HG03066 (cell line): ENCODE data around the gene RPA3.
"Not testable (repeated sequence)": the region's sequence is repeated elsewhere in the genome, so short reads cannot be mapped to it uniquely, and the experiment has no call there.

Experiments
- ATAC-seq: cut with Tn5 transposase; IDR thresholded peaks from one replicate; pipeline ENCODE4 v1.9.1; 2021; ENCODE audit warnings: low read depth; ENCODE audit not compliant: unreplicated experiment

RPA3 gene

DNA sequence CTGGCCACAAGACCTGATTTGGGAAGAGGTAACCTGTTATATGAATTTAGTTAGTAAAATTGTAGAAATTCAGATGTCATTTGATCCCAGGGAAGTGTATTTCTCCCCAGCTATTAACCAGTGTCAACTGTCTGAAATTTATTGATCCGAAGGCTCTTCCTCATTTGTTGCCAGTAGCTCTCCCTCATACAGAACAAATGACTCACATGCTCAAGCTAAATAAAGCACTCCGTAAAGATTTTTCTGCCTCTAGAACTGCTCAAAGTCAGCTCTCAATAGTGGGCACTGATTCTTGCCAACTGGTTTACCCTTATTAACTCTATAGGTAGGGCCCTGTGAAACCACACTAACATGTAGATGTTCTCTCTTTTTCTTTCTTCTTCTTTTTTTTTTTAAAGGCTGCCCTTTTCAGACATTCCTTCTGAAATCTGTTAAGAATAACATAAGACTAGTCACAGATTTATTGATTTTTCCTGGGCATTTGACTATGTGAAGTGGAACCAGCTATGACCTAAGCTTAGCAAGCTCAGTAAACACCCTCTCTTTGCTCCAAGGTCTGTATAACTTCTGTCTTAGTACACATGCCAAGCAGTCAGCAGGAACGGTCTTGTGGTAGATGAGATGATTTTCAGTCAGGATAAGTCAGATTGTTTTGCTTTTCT is 21.8 kb downstream of the RPA3 start:
- no peak for ATAC-seq

GRCh38 chr7:7695111-7695817 is 23.1 kb downstream of the RPA3 start:
- ATAC-seq: no peak

DNA sequence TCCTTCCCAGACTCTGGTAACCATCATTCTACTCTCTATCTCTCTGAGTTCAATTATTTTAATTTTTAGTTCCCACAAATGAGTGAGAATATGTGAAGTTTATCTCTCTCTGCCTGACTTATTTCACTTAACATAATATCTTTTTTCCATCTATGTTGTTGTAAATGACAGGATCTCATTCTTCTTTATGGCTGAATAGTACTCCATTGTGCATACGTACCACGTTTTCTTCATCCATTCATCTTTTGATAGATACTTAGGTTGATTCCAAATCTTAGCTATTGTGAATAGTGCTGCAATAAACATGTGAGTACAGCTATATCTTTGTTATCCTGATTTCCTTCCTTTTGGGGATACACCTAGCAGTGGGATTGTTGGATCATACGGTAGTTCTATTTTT is 23.9 kb downstream of the RPA3 start:
- no peak for ATAC-seq

DNA sequence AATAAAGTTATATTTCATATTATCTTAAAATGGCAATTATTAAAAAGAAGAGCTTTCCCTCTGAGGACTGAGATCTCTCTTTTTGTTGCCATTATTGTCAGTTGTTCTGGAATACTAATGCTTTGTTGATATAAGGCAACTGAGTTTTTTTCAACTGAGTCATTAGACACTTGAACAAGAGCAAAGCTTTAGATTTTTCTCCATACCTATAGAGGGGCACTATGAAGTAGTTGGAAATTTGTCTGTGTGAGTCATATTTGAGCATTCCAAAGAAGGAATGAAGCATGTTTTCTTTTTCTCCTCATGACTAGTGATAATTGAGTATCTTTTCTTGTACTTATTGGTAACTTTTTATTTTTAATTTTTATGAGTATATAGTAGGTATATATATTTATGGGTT is 24.5 kb downstream of the RPA3 start:
- ATAC-seq: no peak

GRCh38 chr7:7688956-7689355 is 29.5 kb downstream of the RPA3 start:
- ATAC-seq: no peak

DNA sequence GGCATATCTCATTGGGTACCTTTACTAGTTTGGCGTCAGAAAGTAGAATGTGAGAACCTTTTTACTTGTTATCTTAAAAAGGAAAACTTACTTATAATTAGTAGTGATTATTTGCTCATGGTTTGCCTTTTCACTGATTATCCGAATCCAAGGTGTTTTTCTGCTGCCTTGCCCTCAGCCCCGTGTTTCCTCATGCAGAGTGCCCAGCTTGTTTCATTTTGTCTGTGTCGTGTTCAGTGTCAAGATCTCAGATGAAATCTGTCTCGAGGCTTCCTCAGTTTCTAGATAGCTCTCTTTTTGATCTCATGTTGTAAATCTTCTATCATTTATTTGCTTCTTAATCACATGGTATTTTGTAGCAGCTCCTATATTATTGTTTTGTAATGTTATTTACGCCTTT is 30.1 kb downstream of the RPA3 start:
- ATAC-seq: no peak

DNA sequence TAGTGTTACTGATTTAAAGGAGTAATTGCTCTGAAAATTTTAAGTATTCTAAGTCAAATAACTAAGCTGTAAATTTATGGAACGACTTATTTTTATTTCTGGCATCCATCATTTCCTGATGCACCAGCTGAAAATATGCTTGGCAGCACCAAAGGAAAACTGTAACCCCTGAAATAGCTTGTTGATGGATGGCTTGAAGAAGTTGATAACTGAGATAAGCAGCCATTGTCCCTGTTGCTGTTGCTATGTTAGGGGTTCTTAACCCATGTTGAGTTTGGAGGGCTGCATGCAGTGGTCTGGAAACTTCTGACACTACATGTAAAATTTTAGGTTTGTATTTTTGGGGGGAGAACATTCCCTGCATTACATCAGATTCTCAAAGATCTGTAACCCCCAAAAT is 30.6 kb downstream of the RPA3 start:
- ATAC-seq: no peak

GRCh38 chr7:7686811-7687508 is 31.4 kb downstream of the RPA3 start:
- no peak for ATAC-seq

- no peak for ATAC-seq
Observed at GRCh38 chr7:7682861-7683260, 35.5 kb downstream of the RPA3 start.

GRCh38 chr7:7681936-7682329 is 36.5 kb downstream of the RPA3 start:
- ATAC-seq: no peak

DNA sequence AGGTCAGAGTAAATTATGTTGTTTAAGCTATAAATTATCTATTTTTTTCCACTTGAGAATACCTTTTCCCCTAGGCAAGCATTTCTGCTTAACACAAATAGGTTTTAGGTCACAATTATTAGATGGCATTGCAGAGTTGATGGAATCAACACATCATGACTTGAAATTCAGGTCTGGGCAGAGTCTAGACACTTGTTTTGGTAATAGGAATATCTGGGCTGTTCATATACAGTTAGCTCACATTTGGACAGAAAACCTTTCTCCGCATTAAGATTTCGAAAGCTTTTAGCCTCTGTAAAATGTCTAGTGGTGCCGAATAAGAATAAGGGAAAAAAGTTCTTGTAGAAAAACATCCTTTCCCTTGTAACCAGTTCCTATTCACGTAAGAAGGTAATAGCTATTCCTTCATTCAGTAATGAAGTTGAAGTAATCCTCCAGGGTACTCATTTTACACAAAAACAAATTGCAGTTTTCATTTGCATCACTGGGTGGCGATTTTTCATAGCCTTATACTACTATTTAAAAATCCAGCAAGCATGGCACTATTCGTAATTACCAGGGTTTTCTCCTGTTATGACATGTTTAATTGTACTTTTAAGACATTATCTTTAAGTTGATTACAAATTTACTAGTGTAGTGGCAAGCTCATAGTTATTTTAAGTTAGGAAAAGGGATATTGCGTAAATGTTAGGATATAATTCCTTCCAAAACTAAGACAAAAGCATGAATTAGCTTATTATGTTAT is 37.0 kb downstream of the RPA3 start:
- no peak for ATAC-seq

- not testable (repeated sequence) for ATAC-seq
Observed at GRCh38 chr7:7679640-7680039, 38.8 kb downstream of the RPA3 start.

DNA sequence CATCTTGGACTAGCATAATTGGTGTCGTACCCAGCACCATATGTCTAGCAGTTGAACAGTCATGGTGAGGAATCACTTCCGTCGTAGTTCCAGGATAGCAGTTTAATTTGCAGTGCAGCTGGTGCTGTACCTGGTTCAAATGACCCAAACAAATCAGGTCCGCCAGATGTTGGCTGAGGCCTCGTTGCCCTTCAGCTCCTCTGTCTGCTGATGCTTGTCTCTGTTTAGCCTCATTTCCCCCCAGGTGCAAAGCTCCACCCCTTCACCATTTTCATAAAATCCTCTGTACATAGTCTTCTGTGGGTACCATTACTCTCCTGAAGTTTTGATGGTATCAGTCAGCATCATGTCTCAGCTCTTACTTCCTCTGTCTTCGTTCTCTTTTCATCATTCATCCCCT is 42.7 kb downstream of the RPA3 start:
- no peak for ATAC-seq

DNA sequence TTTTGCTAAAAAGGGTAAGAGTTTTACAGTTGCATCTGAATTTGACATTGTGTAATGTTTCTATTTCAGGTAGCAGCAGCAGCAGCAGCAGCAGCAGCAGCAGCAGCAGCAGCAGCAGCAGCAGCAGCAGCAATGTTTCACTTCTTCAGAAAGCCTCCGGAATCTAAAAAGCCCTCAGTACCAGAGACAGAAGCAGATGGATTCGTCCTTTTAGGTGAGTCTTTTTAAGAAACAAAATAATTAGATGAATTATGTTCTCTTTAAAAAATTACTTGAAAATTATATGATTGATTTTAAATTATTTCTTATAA is 45.2 kb downstream of the RPA3 start:
- no peak for ATAC-seq

- no peak for ATAC-seq
Observed at GRCh38 chr7:7672545-7673239, 45.7 kb downstream of the RPA3 start.

DNA sequence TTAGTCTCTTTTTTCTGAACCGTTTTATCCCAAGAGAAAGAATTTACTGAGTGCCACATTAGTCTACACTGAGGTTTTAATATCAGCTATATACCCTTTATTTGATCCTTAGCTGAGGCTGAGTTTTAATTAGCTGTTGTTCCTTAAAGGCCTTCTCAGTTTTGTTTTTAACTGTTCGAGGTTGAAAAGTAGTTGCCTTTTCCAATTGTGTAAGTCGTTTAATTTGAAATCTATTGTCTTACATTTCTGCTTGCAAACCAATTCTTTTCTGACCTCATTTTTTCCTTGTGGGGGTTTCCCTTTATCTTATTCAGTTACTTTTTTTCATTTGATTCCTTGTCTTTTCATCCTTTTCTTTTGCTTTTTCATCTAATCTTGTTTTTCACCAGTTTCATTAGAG is 47.0 kb downstream of the RPA3 start:
- no peak for ATAC-seq

GRCh38 chr7:7670490-7670889 is 47.9 kb downstream of the RPA3 start:
- ATAC-seq: no peak

DNA sequence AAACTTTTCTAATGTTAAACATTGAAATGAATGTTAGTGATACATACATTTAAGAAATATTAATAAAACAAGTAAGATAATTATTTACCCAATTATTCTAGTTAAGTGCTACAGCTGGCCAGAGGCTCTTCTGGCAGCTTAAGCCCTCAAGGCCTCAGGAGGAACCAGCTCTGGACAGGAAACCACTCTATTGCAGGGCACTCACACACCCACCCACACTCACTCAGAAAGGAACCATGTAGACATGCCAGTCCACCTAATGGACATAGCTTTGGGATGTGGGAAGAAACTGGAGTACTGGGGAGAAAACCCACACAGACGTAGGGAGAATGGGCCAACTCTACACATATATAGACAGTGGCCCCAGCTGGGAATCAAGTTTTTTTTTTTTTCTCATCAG is 49.7 kb downstream of the RPA3 start:
- no peak for ATAC-seq

- no peak for ATAC-seq
Observed at GRCh38 chr7:7667187-7667586, 51.2 kb downstream of the RPA3 start.

DNA sequence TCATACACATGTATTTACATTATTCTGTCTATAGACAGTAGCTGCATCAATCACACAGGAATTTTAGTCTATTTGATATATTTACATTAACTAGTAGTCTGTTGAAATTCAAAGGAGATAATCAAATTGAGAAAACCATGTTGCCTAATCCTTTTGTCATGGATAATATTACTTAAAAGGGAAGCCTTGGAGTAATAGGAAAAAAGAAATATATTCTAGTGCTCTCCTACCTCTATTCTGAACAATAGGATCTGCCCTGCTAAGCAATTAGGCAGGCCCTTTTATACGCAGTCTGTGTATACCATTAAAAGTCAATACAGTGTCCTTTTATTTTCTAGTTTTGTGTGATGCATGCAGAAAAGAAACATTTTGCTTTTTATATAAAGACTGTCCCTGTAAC is 53.4 kb downstream of the RPA3 start:
- no peak for ATAC-seq

DNA sequence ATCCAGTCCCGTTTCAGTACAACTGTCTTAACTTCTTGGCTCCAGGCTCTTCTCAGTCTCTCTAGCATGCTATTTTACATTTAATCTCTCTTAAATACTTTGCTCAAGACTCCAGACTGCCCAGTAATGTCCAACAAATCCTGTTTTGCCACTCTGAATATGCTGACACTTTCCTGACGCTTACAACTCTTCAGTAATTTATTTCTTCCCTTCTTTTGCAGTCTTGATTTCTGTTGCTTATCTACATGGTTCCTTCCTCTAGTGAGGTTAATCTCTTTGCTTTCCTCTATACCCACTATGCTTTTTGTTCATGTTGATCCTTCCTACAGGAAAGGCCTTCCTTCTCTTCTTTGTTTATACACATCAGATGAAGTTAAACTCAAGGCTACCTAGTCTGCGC is 54.1 kb downstream of the RPA3 start:
- no peak for ATAC-seq
